ENCODE measurements around the gene TMA16.

DNA sequence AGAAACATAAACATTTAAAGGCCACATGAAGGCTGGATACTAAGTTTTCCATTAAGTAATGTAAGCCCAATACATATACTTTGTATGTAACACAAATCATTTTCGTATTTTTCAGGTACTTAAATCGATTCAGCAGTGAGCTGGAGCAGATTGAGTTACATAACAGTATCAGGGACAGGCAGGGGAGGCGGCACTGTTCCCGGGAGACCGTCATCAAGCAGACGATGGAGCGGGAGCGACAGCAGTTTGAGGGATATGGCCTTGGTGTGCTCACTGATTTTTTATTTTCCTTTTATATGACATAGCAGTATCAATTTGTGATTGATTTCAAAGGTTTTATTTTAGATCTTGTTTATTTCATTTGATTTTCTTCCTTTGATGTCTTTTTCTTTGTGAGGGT lies 20.7 kb downstream of the TMA16 start:
- TF ChIP-seq CTCF (conservative IDR thresholded peaks at IDR 0.05 in 1 of 2, IDR thresholded peaks at IDR 0.05 in 1 of 2; ENCODE audit: extremely low read depth in 1 of 2, insufficient read depth in 1 of 2, low read depth in 1 of 2, low read length in 2 of 2), result no peak
- TF ChIP-seq EZH2 (IDR thresholded peaks at IDR 0.05; ENCODE audit: borderline replicate concordance, low read length), result no peak
